22Rv1 (cell line): ENCODE measurements around the gene CARD9.

Experiments
- H3K27ac ChIP-seq: fragments of 450-650 bp; 2 replicates; pipeline ENCODE4 v1.5.1; 2017
- ZFX ChIP-seq: fragments of 450-650 bp; IDR thresholded peaks from 2 replicates; pipeline ENCODE4 v1.6.1; 2017; ENCODE audit warnings: antibody characterized with exemption, borderline replicate concordance
- TF ChIP-seq, protein P1 (sequence below): fragments of 450-650 bp; IDR thresholded peaks from 2 replicates; pipeline ENCODE4 v1.5.1; 2017; ENCODE audit warnings: mild to moderate bottlenecking

Gene CARD9

DNA sequence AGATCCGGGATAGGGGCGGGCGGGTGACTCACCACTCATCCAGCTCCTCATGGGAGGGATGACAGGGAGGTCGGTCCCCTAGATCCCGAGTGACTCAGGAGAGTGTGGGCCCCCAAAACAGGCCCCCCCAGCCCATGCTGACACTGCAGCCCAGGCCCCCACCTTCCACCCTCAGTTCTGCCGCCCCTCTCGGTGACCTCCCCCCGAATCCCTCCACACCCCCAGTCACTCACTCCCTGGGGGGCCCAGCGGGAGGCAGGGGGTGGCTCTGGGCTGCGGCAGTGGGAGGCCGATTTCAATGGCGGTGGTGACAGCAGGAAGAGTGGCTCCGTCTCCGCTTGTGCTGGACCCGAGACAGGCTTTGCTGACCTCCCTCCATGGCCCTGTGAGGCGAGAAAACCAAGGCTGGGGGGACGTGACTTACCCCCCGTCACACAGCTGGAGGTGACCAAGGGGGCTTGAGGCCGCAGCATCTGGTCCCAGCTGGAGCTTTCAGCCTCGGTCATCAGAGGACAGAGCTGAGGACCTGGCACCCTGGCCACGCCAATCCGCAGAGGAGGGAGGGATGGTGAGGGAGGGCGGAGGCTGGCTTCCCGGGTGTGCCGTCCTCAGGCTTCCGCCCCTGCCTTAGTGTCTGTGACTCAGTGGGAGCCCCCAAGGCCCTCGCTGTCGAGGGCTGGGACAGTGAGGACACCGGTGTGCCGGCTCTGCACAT, 37.2 kb downstream of the CARD9 start:
- no peak for TF ChIP-seq ZFX
- TF ChIP-seq, protein P1, sequence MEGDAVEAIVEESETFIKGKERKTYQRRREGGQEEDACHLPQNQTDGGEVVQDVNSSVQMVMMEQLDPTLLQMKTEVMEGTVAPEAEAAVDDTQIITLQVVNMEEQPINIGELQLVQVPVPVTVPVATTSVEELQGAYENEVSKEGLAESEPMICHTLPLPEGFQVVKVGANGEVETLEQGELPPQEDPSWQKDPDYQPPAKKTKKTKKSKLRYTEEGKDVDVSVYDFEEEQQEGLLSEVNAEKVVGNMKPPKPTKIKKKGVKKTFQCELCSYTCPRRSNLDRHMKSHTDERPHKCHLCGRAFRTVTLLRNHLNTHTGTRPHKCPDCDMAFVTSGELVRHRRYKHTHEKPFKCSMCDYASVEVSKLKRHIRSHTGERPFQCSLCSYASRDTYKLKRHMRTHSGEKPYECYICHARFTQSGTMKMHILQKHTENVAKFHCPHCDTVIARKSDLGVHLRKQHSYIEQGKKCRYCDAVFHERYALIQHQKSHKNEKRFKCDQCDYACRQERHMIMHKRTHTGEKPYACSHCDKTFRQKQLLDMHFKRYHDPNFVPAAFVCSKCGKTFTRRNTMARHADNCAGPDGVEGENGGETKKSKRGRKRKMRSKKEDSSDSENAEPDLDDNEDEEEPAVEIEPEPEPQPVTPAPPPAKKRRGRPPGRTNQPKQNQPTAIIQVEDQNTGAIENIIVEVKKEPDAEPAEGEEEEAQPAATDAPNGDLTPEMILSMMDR = no peak
- no peak overlapping the region for H3K27ac ChIP-seq

DNA sequence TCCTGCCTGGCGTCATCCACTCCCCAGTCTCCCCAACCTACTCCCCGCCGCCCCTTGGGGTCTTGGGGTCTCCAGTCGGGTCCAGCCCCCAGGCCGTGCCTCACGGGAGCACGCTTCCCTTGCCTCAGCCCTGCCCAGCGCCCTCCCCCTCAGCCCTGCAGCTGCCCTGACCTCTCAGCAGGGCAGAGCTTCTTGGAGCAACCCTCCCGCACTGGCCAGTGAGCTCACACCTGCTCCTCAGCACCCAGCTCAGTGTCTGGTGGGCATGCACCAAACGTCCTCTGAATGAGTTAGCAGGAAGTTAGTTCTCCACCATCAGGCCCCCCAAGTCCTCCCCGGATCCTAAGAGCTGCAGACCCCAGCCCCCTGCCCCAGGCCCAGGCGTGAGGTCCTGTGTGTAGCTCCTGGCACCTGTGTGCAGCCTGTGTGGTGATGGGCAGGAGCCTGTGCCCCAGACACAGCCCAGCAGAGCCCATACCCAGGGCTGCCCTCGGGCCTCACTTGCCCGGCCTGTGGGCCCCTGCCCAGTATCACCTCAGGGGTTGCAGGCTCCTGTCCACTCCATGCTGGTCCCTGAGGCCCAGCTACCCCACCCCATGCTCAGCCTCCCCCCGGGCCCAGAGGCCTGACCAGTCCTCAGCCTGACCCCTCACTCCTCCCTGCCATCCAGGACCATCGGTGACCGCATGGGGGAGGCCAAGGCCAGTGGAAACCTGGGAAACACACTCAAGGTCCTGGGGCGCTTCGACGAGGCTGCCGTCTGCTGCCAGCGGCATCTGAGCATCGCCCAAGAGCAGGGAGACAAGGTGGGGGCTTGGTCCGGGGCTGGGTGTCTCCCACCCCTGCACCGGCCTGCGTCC, 37.9 kb downstream of the CARD9 start:
- H3K27ac ChIP-seq = no peak overlapping the region
- TF ChIP-seq, protein P1 = no peak
- TF ChIP-seq ZFX = no peak

DNA sequence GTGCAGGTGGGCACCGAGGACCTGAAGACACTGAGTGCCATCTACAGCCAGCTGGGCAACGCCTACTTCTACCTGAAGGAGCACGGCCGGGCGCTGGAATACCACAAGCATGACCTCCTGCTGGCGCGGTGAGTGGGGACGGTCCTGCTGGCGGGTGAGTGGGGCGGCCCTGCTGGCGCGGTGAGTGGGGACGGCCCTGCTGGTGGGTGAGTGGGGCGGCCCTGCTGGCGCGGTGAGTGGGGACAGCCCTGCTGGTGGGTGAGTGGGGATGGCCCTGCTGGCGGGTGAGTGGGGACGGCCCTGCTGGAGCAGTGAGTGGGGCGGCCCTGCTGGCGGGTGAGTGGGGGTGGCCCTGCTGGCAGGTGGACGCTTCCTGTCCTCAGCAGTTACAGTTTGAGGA, 38.9 kb downstream of the CARD9 start:
- H3K27ac ChIP-seq = no peak overlapping the region
- TF ChIP-seq, protein P1 = no peak
- TF ChIP-seq ZFX = no peak

DNA sequence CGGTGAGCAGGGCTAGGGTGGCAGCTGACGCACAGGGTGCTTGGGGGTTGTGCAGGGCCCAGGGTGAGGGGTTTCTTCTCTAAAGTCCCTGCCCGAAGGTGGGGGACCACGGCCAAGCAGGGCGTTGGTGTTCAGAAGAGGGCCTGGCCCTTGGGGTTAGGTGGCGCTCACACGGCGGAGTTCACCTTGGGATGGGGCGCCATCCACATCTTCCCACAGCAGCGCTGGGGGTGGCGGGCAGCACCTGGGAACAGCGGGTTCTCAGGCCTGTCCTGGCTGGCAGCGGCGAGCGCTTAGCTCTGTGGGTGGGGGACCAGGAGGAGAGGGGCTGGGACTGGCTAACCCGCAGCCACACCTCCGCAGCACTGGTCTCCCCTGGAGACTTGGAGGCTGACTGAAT, 40.0 kb downstream of the CARD9 start:
- no peak overlapping the region for H3K27ac ChIP-seq
- TF ChIP-seq ZFX = no peak
- TF ChIP-seq, protein P1 = no peak

DNA sequence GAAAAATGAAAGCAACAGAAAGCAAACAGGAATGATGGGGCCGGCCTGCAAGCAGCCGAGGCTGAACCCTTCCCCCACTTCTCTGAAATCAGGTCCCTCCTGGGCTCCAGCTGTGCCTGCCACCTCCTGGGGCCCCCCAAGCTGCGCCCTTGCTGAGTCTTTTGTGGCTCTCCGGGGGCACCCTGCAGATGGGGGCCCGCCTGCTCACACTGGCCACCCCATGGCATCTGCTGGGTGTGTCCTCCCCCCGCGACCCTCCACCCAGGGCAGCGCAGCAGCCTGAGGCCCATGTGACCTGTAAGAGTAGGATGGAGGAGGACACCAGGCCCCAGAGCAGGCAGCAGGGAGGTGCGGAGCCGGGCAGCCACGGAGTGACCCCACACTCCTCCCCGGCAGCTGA, 40.4 kb downstream of the CARD9 start:
- TF ChIP-seq ZFX = no peak
- TF ChIP-seq, protein P1 = no peak
- no peak overlapping the region for H3K27ac ChIP-seq

DNA sequence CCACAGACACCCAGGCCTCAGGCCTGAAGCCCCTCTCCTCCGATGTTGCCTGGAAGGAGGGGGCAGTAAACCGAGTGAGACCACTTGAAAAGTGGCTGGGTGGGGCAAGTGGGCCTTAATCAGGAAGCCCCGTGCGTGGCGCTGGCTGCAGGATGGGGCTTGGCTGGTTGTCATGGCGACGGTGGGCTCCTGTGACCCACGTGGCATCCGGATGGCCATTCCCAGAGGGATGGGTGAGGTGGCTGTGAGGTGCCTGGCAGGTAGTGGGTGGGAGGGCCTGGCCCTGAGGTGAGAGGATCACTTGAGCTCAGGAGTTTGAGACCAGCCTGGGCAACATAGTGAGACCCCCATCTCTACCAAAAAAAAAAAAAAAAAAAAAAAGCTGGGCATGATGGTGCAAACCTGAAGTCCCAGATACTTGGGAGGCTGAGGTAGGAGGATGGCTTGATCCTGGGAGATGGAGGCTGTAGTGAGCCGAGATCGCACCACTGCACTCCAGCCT, 40.9 kb downstream of the CARD9 start:
- TF ChIP-seq, protein P1 = no peak
- no peak for TF ChIP-seq ZFX
- H3K27ac ChIP-seq = no peak overlapping the region
